H1 (cell line): ENCODE data around the gene VGLL1. TPM values are rescaled to one million over a fixed set of nuclear protein-coding genes. Genes with fewer than 3 reads are reported as not detected.

Experiments
- CHD1 ChIP-seq: IDR thresholded peaks from 2 replicates; pipeline ENCODE4 v1.6.1; 2012; ENCODE audit warnings: low read depth, low read length, improper control_type of control experiment
- CREB1 ChIP-seq: IDR thresholded peaks from 2 replicates; pipeline ENCODE4 v1.6.1; 2012; ENCODE audit warnings: inconsistent platforms
- CTBP2 ChIP-seq: IDR thresholded peaks from 2 replicates; pipeline ENCODE4 v1.7.0; 2011; ENCODE audit warnings: borderline replicate concordance, mild to moderate bottlenecking, moderate library complexity, mixed read lengths, low read length; ENCODE audit not compliant: insufficient read depth, insufficient read length
- JUND ChIP-seq: IDR thresholded peaks from 2 replicates; pipeline ENCODE4 v1.6.1; 2011; ENCODE audit warnings: mild to moderate bottlenecking, improper control_type of control experiment, low read length
- RFX5 ChIP-seq: IDR thresholded peaks from 2 replicates; pipeline ENCODE4 v1.6.1; 2011; ENCODE audit warnings: low read depth, low read length, improper control_type of control experiment, borderline replicate concordance
- RNF2 ChIP-seq: fragments of 200-900, 300-1000 bp; sonication (generic); IDR thresholded peaks from 2 replicates; pipeline ENCODE4 v1.7.1; 2016; ENCODE audit warnings: borderline replicate concordance, low read depth, mild to moderate bottlenecking, antibody characterized with exemption, low read length; ENCODE audit not compliant: poor library complexity, severe bottlenecking; ENCODE audit errors: missing control alignments
- TBP ChIP-seq: IDR thresholded peaks from 2 replicates; pipeline ENCODE4 v1.6.1; 2011; ENCODE audit warnings: low read depth, low read length, improper control_type of control experiment
- TEAD4 ChIP-seq: IDR thresholded peaks from 2 replicates; pipeline ENCODE4 v1.6.1; 2012; ENCODE audit warnings: low read depth, low read length, inconsistent platforms, mixed read lengths
- YY1 ChIP-seq: IDR thresholded peaks from 2 replicates; pipeline ENCODE4 v1.6.1; 2011; ENCODE audit warnings: low read depth, mild to moderate bottlenecking, low read length
- ZNF274 ChIP-seq: IDR thresholded peaks from 2 replicates; pipeline ENCODE4 v1.7.0; 2012; ENCODE audit warnings: low read length, borderline replicate concordance; ENCODE audit errors: extremely low read depth
- polyA plus RNA-seq, 7 experiments: library from polyadenylated mRNA; depleted of rRNA in 3 of 7; stranded (reverse) in 5 of 7; unstranded in 2 of 7; fragments of >200 nt in 5 of 7; fragments of 200-250 nt in 2 of 7; gene quantifications; 1 replicate in 5 of 7; 2 replicates in 1 of 7; 4 replicates in 1 of 7; pipeline versions ENCODE4 v1.2.1 to v1.2.3, GENCODE V29; 2011 to 2013; ENCODE audit warnings: missing spikeins in 2 of 7, mixed read lengths in 2 of 7
- total RNA-seq: library from RNA; stranded (reverse); fragmentation: NEBNext Ultra II Directional; extraction: Animal tissue kit (Norgen Biotek cat#: 25700); gene quantifications from 2 replicates; pipeline ENCODE4 v1.2.1, GENCODE V29; 2021
- TF ChIP-seq, protein P1 (sequence below): fragments of 300-600 bp; sonication (generic); IDR thresholded peaks from 2 replicates; pipeline ENCODE4 v1.7.1; 2012; ENCODE audit warnings: low read length, moderate library complexity, mild to moderate bottlenecking, inconsistent platforms; ENCODE audit not compliant: insufficient replicate concordance

The VGLL1 gene
- total and polyA plus RNA-seq, 2 of the 8 experiments (the other 6 are each of a cell fraction or from before 2014, with no cell fraction given) = not detected

DNA sequence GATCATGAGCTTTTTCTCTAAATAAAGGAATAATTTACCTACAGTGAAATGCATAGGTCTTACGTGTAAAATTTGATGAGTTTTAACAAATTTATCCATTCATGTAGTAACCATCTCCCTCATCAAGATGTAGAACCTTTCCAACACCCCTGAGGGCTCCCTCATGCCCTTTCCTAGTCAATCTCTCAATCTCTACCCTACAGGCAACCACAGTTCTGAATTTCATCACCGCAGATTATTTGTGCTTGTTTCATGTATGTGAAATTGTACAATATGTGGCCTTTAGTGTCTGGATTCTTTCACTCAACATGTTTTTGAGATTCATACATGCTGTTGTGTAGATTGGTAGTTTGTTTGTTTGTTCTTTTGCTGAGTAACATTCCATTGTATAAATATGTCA is 2.1 kb downstream of the VGLL1 start (continued):
- TF ChIP-seq, protein P1, sequence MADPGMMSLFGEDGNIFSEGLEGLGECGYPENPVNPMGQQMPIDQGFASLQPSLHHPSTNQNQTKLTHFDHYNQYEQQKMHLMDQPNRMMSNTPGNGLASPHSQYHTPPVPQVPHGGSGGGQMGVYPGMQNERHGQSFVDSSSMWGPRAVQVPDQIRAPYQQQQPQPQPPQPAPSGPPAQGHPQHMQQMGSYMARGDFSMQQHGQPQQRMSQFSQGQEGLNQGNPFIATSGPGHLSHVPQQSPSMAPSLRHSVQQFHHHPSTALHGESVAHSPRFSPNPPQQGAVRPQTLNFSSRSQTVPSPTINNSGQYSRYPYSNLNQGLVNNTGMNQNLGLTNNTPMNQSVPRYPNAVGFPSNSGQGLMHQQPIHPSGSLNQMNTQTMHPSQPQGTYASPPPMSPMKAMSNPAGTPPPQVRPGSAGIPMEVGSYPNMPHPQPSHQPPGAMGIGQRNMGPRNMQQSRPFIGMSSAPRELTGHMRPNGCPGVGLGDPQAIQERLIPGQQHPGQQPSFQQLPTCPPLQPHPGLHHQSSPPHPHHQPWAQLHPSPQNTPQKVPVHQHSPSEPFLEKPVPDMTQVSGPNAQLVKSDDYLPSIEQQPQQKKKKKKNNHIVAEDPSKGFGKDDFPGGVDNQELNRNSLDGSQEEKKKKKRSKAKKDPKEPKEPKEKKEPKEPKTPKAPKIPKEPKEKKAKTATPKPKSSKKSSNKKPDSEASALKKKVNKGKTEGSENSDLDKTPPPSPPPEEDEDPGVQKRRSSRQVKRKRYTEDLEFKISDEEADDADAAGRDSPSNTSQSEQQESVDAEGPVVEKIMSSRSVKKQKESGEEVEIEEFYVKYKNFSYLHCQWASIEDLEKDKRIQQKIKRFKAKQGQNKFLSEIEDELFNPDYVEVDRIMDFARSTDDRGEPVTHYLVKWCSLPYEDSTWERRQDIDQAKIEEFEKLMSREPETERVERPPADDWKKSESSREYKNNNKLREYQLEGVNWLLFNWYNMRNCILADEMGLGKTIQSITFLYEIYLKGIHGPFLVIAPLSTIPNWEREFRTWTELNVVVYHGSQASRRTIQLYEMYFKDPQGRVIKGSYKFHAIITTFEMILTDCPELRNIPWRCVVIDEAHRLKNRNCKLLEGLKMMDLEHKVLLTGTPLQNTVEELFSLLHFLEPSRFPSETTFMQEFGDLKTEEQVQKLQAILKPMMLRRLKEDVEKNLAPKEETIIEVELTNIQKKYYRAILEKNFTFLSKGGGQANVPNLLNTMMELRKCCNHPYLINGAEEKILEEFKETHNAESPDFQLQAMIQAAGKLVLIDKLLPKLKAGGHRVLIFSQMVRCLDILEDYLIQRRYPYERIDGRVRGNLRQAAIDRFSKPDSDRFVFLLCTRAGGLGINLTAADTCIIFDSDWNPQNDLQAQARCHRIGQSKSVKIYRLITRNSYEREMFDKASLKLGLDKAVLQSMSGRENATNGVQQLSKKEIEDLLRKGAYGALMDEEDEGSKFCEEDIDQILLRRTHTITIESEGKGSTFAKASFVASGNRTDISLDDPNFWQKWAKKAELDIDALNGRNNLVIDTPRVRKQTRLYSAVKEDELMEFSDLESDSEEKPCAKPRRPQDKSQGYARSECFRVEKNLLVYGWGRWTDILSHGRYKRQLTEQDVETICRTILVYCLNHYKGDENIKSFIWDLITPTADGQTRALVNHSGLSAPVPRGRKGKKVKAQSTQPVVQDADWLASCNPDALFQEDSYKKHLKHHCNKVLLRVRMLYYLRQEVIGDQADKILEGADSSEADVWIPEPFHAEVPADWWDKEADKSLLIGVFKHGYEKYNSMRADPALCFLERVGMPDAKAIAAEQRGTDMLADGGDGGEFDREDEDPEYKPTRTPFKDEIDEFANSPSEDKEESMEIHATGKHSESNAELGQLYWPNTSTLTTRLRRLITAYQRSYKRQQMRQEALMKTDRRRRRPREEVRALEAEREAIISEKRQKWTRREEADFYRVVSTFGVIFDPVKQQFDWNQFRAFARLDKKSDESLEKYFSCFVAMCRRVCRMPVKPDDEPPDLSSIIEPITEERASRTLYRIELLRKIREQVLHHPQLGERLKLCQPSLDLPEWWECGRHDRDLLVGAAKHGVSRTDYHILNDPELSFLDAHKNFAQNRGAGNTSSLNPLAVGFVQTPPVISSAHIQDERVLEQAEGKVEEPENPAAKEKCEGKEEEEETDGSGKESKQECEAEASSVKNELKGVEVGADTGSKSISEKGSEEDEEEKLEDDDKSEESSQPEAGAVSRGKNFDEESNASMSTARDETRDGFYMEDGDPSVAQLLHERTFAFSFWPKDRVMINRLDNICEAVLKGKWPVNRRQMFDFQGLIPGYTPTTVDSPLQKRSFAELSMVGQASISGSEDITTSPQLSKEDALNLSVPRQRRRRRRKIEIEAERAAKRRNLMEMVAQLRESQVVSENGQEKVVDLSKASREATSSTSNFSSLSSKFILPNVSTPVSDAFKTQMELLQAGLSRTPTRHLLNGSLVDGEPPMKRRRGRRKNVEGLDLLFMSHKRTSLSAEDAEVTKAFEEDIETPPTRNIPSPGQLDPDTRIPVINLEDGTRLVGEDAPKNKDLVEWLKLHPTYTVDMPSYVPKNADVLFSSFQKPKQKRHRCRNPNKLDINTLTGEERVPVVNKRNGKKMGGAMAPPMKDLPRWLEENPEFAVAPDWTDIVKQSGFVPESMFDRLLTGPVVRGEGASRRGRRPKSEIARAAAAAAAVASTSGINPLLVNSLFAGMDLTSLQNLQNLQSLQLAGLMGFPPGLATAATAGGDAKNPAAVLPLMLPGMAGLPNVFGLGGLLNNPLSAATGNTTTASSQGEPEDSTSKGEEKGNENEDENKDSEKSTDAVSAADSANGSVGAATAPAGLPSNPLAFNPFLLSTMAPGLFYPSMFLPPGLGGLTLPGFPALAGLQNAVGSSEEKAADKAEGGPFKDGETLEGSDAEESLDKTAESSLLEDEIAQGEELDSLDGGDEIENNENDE = no peak
- TF ChIP-seq CTBP2 (no peak), JUND (no peak), TEAD4 (no peak), CREB1 (no peak), ZNF274 (no peak), TBP (no peak), YY1 (no peak), RFX5 (no peak), CHD1 (no peak), RNF2 (no peak)
